ENCODE results near the gene ATP10A.

GRCh38 chr15:25797936-25798901 is 64.9 kb downstream of the ATP10A start:
- TF ChIP-seq POLR2A (IDR thresholded peaks at IDR 0.05; ENCODE audit: low read depth, low read length) = no peak
- no peak for TF ChIP-seq POLR2AphosphoS5 (IDR thresholded peaks at IDR 0.05; ENCODE audit: low read depth, low read length)
